ENCODE measurements around the gene FHL1. TPM values are rescaled to one million over a fixed set of nuclear protein-coding genes. Genes with fewer than 3 reads are reported as not detected.

Gene FHL1
- polyA plus RNA-seq, 1 donor: 56.9 TPM

DNA sequence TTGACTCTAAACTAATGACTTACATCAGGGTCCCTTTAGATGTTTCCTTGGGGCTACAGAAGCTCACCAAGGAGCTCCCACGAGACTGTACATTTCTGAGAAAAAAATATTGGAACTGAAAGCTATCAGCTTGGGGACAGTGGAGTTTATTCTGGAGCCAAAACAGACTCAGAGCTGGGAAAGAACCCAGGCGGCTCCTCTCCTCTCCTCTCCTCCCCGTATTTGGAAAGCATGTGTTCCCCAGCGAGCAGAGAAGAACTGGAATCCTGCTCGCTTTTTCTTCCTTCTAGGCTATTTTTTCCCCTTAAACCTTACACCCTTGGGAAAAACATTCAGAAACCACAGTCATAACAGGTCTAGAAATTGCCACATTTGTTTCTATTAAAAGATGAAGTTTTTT is 108.2 kb downstream of the FHL1 start:
- DNase-seq: no peak

DNA sequence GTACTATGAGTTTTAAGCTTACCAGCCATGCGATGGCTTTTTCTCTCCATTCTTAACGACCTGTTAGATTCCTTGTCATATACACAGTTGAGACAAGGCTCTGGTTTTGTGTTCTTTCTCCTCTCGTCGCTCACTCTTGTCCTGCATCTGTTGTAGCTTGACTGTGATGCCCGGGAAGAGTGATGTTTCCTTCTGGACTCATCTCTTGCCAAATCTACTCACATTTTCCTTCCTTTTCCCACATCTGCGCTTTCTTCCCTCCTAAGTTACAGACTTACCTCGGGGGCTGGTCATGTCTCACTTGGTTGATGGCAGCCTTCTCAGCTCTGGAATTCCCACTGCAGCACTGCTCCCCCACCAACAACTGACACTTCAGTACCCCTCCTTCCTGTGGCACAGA is 108.7 kb downstream of the FHL1 start:
- DNase-seq: no peak

- no peak for DNase-seq
Observed at GRCh38 chrX:136258951-136259350, 111.6 kb downstream of the FHL1 start.

DNA sequence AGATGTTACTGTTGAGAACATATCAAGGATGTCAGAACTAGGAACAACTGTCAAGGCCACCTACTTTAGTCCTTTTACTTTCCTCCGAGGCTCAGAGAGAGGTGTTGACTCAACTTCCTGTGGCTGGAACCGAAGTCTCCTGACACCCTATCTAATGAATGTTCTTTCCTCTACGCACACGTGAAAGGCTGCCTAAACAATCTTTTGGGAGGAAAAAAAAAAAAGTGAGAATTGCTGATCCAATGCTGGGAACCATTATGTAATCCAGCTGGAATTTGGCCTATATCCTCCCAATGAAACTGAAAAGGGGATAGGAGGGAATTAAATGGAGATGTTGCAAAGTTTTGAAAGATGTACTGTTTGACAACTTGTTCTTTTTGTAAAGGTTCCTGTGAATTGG is 112.2 kb downstream of the FHL1 start:
- DNase-seq: no peak

DNA sequence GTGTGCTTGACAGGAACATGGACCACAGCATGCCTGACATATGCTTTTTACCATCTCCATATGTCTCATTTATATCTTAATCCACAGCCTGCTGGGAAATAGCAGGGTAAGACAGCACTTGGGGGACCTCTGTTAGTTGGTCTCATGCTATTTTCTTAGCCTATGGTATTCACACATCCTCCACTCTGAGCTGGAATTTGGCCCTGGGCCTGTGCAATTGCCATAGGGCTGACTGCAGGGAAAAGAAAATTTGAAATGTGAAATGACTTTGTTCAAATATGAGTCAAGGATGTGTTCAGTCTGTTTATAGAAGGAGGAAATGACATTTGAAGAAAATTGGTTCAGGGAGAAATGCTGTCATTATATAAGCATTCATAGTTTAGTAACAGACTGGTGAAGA is 113.4 kb downstream of the FHL1 start:
- no peak for DNase-seq

Other genes starting within 250 kb of the FHL1 start
- 30.7 TPM for gene MMGT1, start 173.5 kb upstream of the FHL1 start, polyA plus RNA-seq (ENCODE audit: insufficient read length)
- 17.7 TPM for gene SLC9A6, start 162.1 kb upstream of the FHL1 start, polyA plus RNA-seq (ENCODE audit: insufficient read length)
- 19.3 TPM for gene MAP7D3, start 103.9 kb downstream of the FHL1 start, polyA plus RNA-seq (ENCODE audit: insufficient read length)
- not detected for gene ADGRG4, start 153.4 kb downstream of the FHL1 start, polyA plus RNA-seq (ENCODE audit: insufficient read length)

Measured in left kidney (tissue), 2 donors.